Gastroesophageal sphincter (tissue), 3 donors: Measurements from ENCODE around the gene CFAP92.

Experiments
- EP300 ChIP-seq: sonication (generic); formaldehyde crosslinking; IDR thresholded peaks from one replicate; pipeline ENCODE4 v1.6.1; 2017; ENCODE audit warnings: antibody characterized with exemption, mild to moderate bottlenecking
- POLR2A ChIP-seq, 2 donors: fragments of 450-650 bp; IDR thresholded peaks; one replicate each; pipeline ENCODE4 v1.6.1; 2017; ENCODE audit warnings: antibody characterized with exemption in 2 of 2, mild to moderate bottlenecking in 2 of 2, moderate library complexity in 1 of 2
- POLR2AphosphoS5 ChIP-seq: sonication (generic); formaldehyde crosslinking; IDR thresholded peaks from one replicate; pipeline ENCODE4 v1.6.1; 2017; ENCODE audit warnings: antibody characterized with exemption
- TF ChIP-seq, protein P1 (sequence below), 4 experiments: fragments of 200-600 bp in 2 of 4; fragments of 450-650 bp in 2 of 4; sonication (generic) in 1 of 4; IDR thresholded peaks; one replicate each; pipeline ENCODE4 v1.5.1; 2017 to 2019; ENCODE audit warnings: antibody characterized with exemption in 4 of 4, mild to moderate bottlenecking in 2 of 4, moderate library complexity in 2 of 4

DNA sequence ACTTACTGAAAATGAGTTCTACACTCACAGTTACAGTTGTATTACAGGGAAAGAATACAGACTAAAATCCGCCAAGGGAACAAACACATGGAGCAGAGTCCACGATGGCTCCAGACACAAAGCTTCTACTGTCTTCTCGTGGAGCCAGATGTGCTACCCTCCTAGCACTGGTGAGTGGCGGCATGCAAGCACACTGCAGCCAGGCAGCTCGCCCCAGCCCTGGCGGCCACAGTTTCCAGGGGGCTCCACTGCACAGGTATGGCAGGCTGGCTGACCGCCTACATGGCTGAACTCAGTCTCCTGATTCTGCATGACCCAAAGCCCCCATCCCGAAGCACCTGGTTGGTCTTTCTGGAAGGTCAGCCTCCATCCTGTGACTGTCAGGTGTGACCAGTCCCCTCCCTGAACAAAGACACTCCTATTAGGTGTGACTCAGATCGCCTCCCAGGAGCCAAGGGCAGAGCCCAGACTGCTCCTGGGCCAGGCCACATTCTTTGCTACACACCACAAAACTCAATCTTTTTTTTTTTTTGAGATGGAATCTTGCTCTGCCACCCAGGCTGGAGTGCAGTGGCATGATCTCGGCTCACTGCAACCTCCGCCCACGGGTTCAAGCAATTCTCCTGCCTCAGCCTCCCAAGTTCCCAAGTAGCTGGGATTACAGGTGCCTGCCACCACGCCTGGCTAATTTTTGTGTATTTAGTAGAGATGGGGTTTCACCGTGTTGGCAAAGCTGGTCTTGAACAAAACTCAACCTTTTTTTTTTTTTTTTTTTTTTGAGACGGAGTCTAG is 51.5 kb downstream of the CFAP92 start:
- TF ChIP-seq POLR2A (IDR thresholded peaks at IDR 0.05) (no peak), EP300 (no peak), POLR2AphosphoS5 (no peak)
- TF ChIP-seq, protein P1, sequence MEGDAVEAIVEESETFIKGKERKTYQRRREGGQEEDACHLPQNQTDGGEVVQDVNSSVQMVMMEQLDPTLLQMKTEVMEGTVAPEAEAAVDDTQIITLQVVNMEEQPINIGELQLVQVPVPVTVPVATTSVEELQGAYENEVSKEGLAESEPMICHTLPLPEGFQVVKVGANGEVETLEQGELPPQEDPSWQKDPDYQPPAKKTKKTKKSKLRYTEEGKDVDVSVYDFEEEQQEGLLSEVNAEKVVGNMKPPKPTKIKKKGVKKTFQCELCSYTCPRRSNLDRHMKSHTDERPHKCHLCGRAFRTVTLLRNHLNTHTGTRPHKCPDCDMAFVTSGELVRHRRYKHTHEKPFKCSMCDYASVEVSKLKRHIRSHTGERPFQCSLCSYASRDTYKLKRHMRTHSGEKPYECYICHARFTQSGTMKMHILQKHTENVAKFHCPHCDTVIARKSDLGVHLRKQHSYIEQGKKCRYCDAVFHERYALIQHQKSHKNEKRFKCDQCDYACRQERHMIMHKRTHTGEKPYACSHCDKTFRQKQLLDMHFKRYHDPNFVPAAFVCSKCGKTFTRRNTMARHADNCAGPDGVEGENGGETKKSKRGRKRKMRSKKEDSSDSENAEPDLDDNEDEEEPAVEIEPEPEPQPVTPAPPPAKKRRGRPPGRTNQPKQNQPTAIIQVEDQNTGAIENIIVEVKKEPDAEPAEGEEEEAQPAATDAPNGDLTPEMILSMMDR (IDR thresholded peaks at IDR 0.05), result no peak
